ENCODE measurements around the gene ATP10B. TPM values are rescaled to one million over a fixed set of nuclear protein-coding genes. Genes with fewer than 3 reads are reported as not detected.

Gene ATP10B
- total RNA-seq, 1 donor from 2014 or later, result not detected

DNA sequence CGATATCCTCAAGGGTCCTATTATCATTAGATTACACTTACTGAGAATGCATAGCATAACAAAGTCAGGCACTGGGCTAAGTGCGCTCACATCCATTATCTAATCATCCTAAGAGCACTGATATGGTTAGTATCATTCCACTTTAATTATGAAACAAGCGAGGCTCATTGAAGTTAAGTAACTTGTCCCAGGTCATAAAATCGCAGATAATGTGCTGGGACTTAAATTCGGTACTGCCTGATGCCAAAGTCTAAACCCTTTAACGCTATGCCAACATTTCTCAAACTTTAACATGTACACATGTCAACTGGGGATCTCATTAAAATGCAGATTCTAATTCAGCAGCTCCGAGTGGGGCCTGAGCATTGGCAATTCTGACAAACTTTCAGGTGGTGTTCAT, 225.7 kb downstream of the ATP10B start:
- no peaks in the 10 kb centered on the region for H3K36me3 ChIP-seq
- H3K27me3 ChIP-seq (ENCODE audit: low read depth), result peaks cover 24% of the 10 kb centered on the region
- H3K4me1 ChIP-seq, result no peaks in the 10 kb centered on the region
- no peak for DNase-seq
- TF ChIP-seq, protein P1, sequence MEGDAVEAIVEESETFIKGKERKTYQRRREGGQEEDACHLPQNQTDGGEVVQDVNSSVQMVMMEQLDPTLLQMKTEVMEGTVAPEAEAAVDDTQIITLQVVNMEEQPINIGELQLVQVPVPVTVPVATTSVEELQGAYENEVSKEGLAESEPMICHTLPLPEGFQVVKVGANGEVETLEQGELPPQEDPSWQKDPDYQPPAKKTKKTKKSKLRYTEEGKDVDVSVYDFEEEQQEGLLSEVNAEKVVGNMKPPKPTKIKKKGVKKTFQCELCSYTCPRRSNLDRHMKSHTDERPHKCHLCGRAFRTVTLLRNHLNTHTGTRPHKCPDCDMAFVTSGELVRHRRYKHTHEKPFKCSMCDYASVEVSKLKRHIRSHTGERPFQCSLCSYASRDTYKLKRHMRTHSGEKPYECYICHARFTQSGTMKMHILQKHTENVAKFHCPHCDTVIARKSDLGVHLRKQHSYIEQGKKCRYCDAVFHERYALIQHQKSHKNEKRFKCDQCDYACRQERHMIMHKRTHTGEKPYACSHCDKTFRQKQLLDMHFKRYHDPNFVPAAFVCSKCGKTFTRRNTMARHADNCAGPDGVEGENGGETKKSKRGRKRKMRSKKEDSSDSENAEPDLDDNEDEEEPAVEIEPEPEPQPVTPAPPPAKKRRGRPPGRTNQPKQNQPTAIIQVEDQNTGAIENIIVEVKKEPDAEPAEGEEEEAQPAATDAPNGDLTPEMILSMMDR (IDR thresholded peaks at IDR 0.05; ENCODE audit: borderline replicate concordance), result no peak
- H3K9me3 ChIP-seq (replicated peaks), result no peaks in the 10 kb centered on the region
- H3K4me3 ChIP-seq, result no peak overlapping the region
- no peak overlapping the region for H3K27ac ChIP-seq (replicated peaks)
- intact Hi-C loops (cut with micrococcal nuclease), result no loop called here

DNA sequence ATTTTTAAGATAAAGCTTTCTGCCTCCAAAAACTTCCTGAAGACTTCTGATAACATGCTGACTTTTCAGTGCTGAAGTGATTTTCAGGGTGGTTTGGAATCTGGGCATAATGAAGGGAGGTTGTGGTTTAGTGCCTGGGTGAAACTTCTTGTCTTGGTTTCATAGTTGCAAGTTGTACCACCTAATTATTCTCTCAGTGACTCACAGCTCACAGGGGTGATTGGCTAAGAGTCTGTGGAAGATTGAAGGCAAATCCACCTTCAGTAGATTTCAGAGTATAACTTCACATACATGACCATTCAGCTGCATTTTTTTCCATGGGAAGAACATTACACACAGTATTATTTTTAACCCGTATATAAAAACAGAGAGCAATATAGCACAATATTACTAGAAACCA, 230.5 kb downstream of the ATP10B start:
- H3K4me1 ChIP-seq, result no peaks in the 10 kb centered on the region
- no peaks in the 10 kb centered on the region for H3K9me3 ChIP-seq (replicated peaks)
- no peak overlapping the region for H3K4me3 ChIP-seq
- no peaks in the 10 kb centered on the region for H3K36me3 ChIP-seq
- peaks cover under 1% of the 10 kb centered on the region for H3K27me3 ChIP-seq (ENCODE audit: low read depth)
- no peak overlapping the region for H3K27ac ChIP-seq (replicated peaks)
- intact Hi-C loops (cut with micrococcal nuclease), result no loop called here
- TF ChIP-seq, protein P1 (IDR thresholded peaks at IDR 0.05; ENCODE audit: borderline replicate concordance), result no peak
- DNase-seq, result no peak

DNA sequence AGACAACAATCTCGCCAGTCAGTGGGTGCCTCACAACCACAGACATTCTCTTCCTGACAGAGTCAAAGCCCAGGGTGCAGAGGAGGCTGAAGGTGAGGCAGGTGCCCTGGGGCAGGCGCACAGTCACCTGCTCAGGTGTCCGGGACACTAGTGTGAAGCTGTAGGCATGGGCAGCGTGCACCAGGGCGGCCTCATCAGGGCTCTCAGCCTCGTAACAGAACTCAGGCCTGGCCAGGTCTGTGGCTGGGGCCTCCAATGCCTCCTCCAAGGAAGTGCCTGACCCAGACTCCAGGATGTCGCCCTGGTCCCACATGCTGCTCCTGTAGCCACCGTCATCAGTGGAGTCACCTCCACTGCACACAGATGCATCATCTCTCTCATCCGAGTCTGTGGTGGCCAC, 231.6 kb downstream of the ATP10B start:
- no peak for DNase-seq
- no peak overlapping the region for H3K27ac ChIP-seq (replicated peaks)

DNA sequence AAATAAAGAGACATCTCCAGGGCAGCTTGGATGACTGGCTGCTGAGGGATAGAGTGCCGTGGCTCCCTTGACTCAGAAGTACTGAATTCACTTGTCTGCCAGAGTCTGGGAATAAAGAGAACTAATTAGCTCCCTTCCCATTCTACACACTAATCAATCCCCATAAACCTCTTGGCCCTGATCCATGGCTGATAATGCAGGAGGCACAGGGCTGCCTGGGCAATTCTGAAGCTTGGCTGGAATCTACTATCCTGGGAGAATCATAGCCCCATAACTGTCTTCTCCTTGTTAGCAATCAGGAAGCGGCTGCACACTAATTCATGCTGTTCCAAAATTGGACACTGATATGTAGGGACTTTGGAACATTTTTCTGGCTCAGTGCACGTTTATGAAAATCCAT, 232.6 kb downstream of the ATP10B start:
- H3K27me3 ChIP-seq (ENCODE audit: low read depth), result no peaks in the 10 kb centered on the region
- H3K36me3 ChIP-seq, result no peaks in the 10 kb centered on the region
- intact Hi-C loops (cut with micrococcal nuclease), result no loop called here
- H3K4me3 ChIP-seq, result no peak overlapping the region
- TF ChIP-seq, protein P1 (IDR thresholded peaks at IDR 0.05; ENCODE audit: borderline replicate concordance), result no peak
- no peak for DNase-seq
- no peak overlapping the region for H3K27ac ChIP-seq (replicated peaks)
- no peaks in the 10 kb centered on the region for H3K4me1 ChIP-seq
- no peaks in the 10 kb centered on the region for H3K9me3 ChIP-seq (replicated peaks)

More for the DNA sequence above, 231.6 kb downstream of the ATP10B start:
- H3K9me3 ChIP-seq (replicated peaks), result no peaks in the 10 kb centered on the region
- intact Hi-C loops (cut with micrococcal nuclease), result no loop called here
- no peaks in the 10 kb centered on the region for H3K27me3 ChIP-seq (ENCODE audit: low read depth)
- H3K4me3 ChIP-seq, result no peak overlapping the region
- H3K4me1 ChIP-seq, result no peaks in the 10 kb centered on the region
- TF ChIP-seq, protein P1 (IDR thresholded peaks at IDR 0.05; ENCODE audit: borderline replicate concordance), result no peak
- H3K36me3 ChIP-seq, result no peaks in the 10 kb centered on the region

DNA sequence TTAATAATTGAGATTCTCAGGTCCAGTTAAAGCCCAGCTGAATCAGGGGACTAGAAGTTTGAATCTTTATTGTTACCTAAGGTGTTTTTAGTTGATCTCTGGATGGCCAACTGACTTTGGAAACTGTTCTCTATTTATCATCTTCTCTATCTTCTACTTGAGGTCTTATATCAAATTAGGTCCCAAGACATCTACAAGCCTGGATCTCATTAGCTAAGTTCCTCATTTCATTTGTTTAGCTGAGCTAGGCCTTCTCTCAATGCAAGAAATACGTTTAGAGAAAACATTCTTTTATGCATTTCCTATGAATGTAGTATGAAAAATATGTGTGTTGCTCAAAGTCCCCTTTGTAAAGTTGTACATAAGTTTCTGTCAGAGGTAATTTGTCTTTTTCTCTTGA, 233.7 kb downstream of the ATP10B start:
- H3K36me3 ChIP-seq, result no peaks in the 10 kb centered on the region
- no peak for DNase-seq
- intact Hi-C loops (cut with micrococcal nuclease), result no loop called here
- no peaks in the 10 kb centered on the region for H3K4me1 ChIP-seq
- no peak overlapping the region for H3K27ac ChIP-seq (replicated peaks)
- no peaks in the 10 kb centered on the region for H3K27me3 ChIP-seq (ENCODE audit: low read depth)
- H3K4me3 ChIP-seq, result no peak overlapping the region
- H3K9me3 ChIP-seq (replicated peaks), result no peaks in the 10 kb centered on the region
- TF ChIP-seq, protein P1 (IDR thresholded peaks at IDR 0.05; ENCODE audit: borderline replicate concordance), result no peak
